ENCODE measurements around the gene PPARG. TPM values are rescaled to one million over a fixed set of nuclear protein-coding genes. Genes with fewer than 3 reads are reported as not detected.

The PPARG gene
- total RNA-seq, 1 experiment from 2014 or later, result 0.79 TPM

DNA sequence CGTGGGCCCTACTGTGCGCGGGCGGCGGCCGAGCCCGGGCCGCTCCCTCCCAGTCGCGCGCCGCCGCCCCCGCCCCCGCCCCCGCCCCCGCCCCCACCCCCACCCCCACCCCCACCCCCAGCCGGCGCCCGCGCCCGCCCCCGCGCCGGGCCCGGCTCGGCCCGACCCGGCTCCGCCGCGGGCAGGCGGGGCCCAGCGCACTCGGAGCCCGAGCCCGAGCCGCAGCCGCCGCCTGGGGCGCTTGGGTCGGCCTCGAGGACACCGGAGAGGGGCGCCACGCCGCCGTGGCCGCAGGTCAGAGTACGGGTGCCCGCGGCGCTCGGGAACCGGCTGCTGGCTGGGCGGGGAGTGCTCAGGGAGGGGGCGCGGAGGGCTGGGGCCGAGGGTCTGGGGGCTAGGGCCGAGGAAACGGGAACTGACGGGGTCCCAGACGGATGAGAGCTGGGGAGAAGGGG lies 1.1 kb upstream of the PPARG start (continued):
- TF ChIP-seq SMAD4 (CRISPR knock-in tag; IDR thresholded peaks at IDR 0.05) (no peak), TEAD4 (CRISPR knock-in tag; IDR thresholded peaks at IDR 0.05) (no peak), TCF7 (CRISPR knock-in tag; IDR thresholded peaks at IDR 0.05; ENCODE audit: low read depth) (no peak), ZNF671 (CRISPR knock-in tag; IDR thresholded peaks at IDR 0.05) (no peak), FOXK1 (CRISPR knock-in tag; IDR thresholded peaks at IDR 0.05) (no peak)
- TF ChIP-seq, protein P1, sequence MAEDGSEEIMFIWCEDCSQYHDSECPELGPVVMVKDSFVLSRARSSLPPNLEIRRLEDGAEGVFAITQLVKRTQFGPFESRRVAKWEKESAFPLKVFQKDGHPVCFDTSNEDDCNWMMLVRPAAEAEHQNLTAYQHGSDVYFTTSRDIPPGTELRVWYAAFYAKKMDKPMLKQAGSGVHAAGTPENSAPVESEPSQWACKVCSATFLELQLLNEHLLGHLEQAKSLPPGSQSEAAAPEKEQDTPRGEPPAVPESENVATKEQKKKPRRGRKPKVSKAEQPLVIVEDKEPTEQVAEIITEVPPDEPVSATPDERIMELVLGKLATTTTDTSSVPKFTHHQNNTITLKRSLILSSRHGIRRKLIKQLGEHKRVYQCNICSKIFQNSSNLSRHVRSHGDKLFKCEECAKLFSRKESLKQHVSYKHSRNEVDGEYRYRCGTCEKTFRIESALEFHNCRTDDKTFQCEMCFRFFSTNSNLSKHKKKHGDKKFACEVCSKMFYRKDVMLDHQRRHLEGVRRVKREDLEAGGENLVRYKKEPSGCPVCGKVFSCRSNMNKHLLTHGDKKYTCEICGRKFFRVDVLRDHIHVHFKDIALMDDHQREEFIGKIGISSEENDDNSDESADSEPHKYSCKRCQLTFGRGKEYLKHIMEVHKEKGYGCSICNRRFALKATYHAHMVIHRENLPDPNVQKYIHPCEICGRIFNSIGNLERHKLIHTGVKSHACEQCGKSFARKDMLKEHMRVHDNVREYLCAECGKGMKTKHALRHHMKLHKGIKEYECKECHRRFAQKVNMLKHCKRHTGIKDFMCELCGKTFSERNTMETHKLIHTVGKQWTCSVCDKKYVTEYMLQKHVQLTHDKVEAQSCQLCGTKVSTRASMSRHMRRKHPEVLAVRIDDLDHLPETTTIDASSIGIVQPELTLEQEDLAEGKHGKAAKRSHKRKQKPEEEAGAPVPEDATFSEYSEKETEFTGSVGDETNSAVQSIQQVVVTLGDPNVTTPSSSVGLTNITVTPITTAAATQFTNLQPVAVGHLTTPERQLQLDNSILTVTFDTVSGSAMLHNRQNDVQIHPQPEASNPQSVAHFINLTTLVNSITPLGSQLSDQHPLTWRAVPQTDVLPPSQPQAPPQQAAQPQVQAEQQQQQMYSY (CRISPR knock-in tag; IDR thresholded peaks at IDR 0.05), result no peak
- TF ChIP-seq, protein P2, sequence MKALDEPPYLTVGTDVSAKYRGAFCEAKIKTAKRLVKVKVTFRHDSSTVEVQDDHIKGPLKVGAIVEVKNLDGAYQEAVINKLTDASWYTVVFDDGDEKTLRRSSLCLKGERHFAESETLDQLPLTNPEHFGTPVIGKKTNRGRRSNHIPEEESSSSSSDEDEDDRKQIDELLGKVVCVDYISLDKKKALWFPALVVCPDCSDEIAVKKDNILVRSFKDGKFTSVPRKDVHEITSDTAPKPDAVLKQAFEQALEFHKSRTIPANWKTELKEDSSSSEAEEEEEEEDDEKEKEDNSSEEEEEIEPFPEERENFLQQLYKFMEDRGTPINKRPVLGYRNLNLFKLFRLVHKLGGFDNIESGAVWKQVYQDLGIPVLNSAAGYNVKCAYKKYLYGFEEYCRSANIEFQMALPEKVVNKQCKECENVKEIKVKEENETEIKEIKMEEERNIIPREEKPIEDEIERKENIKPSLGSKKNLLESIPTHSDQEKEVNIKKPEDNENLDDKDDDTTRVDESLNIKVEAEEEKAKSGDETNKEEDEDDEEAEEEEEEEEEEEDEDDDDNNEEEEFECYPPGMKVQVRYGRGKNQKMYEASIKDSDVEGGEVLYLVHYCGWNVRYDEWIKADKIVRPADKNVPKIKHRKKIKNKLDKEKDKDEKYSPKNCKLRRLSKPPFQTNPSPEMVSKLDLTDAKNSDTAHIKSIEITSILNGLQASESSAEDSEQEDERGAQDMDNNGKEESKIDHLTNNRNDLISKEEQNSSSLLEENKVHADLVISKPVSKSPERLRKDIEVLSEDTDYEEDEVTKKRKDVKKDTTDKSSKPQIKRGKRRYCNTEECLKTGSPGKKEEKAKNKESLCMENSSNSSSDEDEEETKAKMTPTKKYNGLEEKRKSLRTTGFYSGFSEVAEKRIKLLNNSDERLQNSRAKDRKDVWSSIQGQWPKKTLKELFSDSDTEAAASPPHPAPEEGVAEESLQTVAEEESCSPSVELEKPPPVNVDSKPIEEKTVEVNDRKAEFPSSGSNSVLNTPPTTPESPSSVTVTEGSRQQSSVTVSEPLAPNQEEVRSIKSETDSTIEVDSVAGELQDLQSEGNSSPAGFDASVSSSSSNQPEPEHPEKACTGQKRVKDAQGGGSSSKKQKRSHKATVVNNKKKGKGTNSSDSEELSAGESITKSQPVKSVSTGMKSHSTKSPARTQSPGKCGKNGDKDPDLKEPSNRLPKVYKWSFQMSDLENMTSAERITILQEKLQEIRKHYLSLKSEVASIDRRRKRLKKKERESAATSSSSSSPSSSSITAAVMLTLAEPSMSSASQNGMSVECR (CRISPR knock-in tag; IDR thresholded peaks at IDR 0.05; ENCODE audit: borderline replicate concordance), result no peak

DNA sequence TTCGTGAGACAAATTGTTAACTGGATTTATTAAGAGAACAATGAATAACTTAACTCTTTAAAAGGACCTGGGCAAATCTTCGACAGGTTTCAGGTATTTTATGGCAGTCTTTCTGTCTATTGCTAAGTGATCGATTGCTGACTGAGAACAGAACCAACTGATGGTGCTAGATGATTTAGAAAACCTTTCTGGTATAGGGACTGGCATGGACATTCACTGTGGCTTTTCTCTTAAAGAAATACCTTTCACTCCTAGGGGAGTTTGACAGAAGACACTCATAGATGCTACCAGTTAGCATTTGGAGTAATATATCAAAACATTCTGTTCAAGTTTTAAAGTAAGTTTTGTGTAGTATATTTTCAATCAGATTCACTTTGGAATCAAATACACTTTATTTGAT lies 654 bp downstream of the PPARG start:
- DNase-seq (ENCODE audit: low spot score) (no peak), ATAC-seq (no peak)
- CTCF ChIA-PET, result interaction anchor here (2.0 kb wide), 1 partner anchor 190 kb away, joined by 13 read pairs; no protein-coding TSS in a partner anchor
- POLR2A ChIA-PET, result no interaction called here
- Mint-ChIP-seq H3K36me3 (no peaks in the 10 kb centered on the region), H3K9me3 (peaks cover 5% of the 10 kb centered on the region; the same call in 1 of the 2 replicates), H3K4me3 (peak overlapping the region; percentile 70; the same call in 1 of the 2 replicates), H3K4me1 (peaks cover 10% of the 10 kb centered on the region), H3K27me3 (ENCODE audit: low read depth) (peaks cover 77% of the 10 kb centered on the region), H3K27ac (no peak overlapping the region)
- TF ChIP-seq ZNF219 (CRISPR knock-in tag; IDR thresholded peaks at IDR 0.05; ENCODE audit: borderline replicate concordance), result no peak
- no peak for TF ChIP-seq PRRX2 (CRISPR knock-in tag; IDR thresholded peaks at IDR 0.05)
- no peak for TF ChIP-seq TEAD4 (CRISPR knock-in tag; IDR thresholded peaks at IDR 0.05)
- no peak for TF ChIP-seq ZNF138 (CRISPR knock-in tag; conservative IDR thresholded peaks at IDR 0.05)
- TF ChIP-seq, protein P3, sequence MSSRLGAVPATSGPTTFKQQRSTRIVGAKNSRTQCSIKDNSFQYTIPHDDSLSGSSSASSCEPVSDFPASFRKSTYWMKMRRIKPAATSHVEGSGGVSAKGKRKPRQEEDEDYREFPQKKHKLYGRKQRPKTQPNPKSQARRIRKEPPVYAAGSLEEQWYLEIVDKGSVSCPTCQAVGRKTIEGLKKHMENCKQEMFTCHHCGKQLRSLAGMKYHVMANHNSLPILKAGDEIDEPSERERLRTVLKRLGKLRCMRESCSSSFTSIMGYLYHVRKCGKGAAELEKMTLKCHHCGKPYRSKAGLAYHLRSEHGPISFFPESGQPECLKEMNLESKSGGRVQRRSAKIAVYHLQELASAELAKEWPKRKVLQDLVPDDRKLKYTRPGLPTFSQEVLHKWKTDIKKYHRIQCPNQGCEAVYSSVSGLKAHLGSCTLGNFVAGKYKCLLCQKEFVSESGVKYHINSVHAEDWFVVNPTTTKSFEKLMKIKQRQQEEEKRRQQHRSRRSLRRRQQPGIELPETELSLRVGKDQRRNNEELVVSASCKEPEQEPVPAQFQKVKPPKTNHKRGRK (CRISPR knock-in tag; IDR thresholded peaks at IDR 0.05; ENCODE audit: borderline replicate concordance), result no peak
- TF ChIP-seq ZNF416 (CRISPR knock-in tag; IDR thresholded peaks at IDR 0.05), result no peak
- TF ChIP-seq FOXP1 (CRISPR knock-in tag; IDR thresholded peaks at IDR 0.05; ENCODE audit: borderline replicate concordance), result no peak

DNA sequence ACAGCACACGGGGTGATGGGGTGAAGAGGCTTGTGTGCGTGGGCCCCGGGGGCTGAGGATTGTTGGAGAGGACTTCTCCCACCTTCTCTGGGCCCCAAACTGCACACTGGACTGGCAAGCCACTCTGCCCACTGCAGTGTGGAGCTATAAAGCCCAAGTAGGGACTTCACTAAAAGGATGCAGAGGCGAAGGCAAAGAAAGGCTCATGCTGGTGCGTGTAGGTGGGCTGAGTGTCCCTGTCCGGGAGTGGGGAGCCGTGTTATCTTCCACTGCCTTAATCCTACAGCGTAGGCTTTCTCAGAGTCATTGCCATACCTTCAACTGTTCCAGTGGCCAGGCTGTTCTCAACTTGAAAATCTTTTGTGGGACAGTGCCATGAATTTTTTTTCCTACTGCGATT lies 3.9 kb downstream of the PPARG start:
- POLR2A ChIA-PET, result no interaction called here
- H3K4me3 Mint-ChIP-seq, result no peak overlapping the region
- H3K27ac Mint-ChIP-seq, result no peak overlapping the region
- H3K9me3 Mint-ChIP-seq, result no peaks in the 10 kb centered on the region
- H3K4me1 Mint-ChIP-seq, result peaks cover 10% of the 10 kb centered on the region
- H3K27me3 Mint-ChIP-seq (ENCODE audit: low read depth), result peaks cover 48% of the 10 kb centered on the region
- DNase-seq (ENCODE audit: low spot score) (no peak), ATAC-seq (no peak)
- no peaks in the 10 kb centered on the region for H3K36me3 Mint-ChIP-seq
- CTCF ChIA-PET, result no interaction called here
- TF ChIP-seq, protein P4, sequence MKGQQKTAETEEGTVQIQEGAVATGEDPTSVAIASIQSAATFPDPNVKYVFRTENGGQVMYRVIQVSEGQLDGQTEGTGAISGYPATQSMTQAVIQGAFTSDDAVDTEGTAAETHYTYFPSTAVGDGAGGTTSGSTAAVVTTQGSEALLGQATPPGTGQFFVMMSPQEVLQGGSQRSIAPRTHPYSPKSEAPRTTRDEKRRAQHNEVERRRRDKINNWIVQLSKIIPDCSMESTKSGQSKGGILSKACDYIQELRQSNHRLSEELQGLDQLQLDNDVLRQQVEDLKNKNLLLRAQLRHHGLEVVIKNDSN (CRISPR knock-in tag; IDR thresholded peaks at IDR 0.05), result no peak
- TF ChIP-seq GRHL2 (CRISPR knock-in tag; IDR thresholded peaks at IDR 0.05; ENCODE audit: insufficient replicate concordance, severe bottlenecking) (no peak), NR1H2 (CRISPR knock-in tag; IDR thresholded peaks at IDR 0.05) (no peak), MYBL2 (CRISPR knock-in tag; IDR thresholded peaks at IDR 0.05) (no peak), ZNF263 (CRISPR knock-in tag; IDR thresholded peaks at IDR 0.05; ENCODE audit: low read depth) (no peak), ZNF232 (CRISPR knock-in tag; IDR thresholded peaks at IDR 0.05) (no peak)
- TF ChIP-seq, protein P5, sequence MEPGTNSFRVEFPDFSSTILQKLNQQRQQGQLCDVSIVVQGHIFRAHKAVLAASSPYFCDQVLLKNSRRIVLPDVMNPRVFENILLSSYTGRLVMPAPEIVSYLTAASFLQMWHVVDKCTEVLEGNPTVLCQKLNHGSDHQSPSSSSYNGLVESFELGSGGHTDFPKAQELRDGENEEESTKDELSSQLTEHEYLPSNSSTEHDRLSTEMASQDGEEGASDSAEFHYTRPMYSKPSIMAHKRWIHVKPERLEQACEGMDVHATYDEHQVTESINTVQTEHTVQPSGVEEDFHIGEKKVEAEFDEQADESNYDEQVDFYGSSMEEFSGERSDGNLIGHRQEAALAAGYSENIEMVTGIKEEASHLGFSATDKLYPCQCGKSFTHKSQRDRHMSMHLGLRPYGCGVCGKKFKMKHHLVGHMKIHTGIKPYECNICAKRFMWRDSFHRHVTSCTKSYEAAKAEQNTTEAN (CRISPR knock-in tag; IDR thresholded peaks at IDR 0.05), result no peak
- TF ChIP-seq, protein P6, sequence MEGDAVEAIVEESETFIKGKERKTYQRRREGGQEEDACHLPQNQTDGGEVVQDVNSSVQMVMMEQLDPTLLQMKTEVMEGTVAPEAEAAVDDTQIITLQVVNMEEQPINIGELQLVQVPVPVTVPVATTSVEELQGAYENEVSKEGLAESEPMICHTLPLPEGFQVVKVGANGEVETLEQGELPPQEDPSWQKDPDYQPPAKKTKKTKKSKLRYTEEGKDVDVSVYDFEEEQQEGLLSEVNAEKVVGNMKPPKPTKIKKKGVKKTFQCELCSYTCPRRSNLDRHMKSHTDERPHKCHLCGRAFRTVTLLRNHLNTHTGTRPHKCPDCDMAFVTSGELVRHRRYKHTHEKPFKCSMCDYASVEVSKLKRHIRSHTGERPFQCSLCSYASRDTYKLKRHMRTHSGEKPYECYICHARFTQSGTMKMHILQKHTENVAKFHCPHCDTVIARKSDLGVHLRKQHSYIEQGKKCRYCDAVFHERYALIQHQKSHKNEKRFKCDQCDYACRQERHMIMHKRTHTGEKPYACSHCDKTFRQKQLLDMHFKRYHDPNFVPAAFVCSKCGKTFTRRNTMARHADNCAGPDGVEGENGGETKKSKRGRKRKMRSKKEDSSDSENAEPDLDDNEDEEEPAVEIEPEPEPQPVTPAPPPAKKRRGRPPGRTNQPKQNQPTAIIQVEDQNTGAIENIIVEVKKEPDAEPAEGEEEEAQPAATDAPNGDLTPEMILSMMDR (IDR thresholded peaks at IDR 0.05), result no peak
